A673 (cell line): ENCODE results near the gene ACTL7A. TPM values are rescaled to one million over a fixed set of nuclear protein-coding genes. Genes with fewer than 3 reads are reported as not detected.

Experiments used
- BruUV-seq: library from RNA; stranded (reverse); fragments of 400-500 nt; replicated peaks from 2 replicates; lab custom pipeline; 2021; lab: Mats Ljungman, UMichigan
- CTCF ChIA-PET: fragments of 300-600 bp; sonication (Branson Sonifier 250); formaldehyde crosslinking; loops from one replicate; lab custom pipeline; 2022; ENCODE audit warnings: antibody characterized with exemption; lab: Charles Lee
- POLR2A ChIA-PET: fragments of 300-600 bp; sonication (Branson Sonifier 250); formaldehyde crosslinking; loops from one replicate; lab custom pipeline; 2022; ENCODE audit warnings: antibody characterized with exemption; ENCODE audit not compliant: low non-redundant PET; lab: Charles Lee
- DNase-seq: peaks from one replicate; pipeline ENCODE4 v3.0.0-alpha.2; 2015; ENCODE audit warnings: low spot score
- H3K27ac ChIP-seq: fragments of 200-600 bp; sonication (generic); 2 replicates; pipeline ENCODE4 v1.5.1; 2016; ENCODE audit warnings: mixed run types, low read depth, mild to moderate bottlenecking, mixed read lengths, antibody characterized with exemption, low read length; ENCODE audit not compliant: poor library complexity, severe bottlenecking
- H3K27me3 ChIP-seq: fragments of 200-600 bp; sonication (generic); replicated peaks from 2 replicates; pipeline ENCODE4 v1.6.1; 2017; ENCODE audit warnings: mixed run types, low read depth, mild to moderate bottlenecking, mixed read lengths, antibody characterized with exemption, low read length; ENCODE audit not compliant: insufficient read depth, poor library complexity
- H3K36me3 ChIP-seq: fragments of 200-600 bp; sonication (generic); 2 replicates; pipeline ENCODE4 v1.6.1; 2016; ENCODE audit warnings: mixed run types, mild to moderate bottlenecking, mixed read lengths, antibody characterized with exemption, low read length; ENCODE audit not compliant: insufficient read depth, poor library complexity, severe bottlenecking
- H3K4me1 ChIP-seq: fragments of 200-600 bp; sonication (generic); 2 replicates; pipeline ENCODE4 v1.6.1; 2017; ENCODE audit warnings: mixed run types, mild to moderate bottlenecking, mixed read lengths, antibody characterized with exemption, low read length; ENCODE audit not compliant: insufficient read depth, poor library complexity, severe bottlenecking
- H3K4me3 ChIP-seq: fragments of 200-600 bp; sonication (generic); 2 replicates; pipeline ENCODE4 v1.5.1; 2016; ENCODE audit warnings: low read depth, mixed run types, mild to moderate bottlenecking, mixed read lengths, low read length; ENCODE audit not compliant: poor library complexity, severe bottlenecking
- H3K9me3 ChIP-seq: fragments of 200-600 bp; sonication (generic); 2 replicates; pipeline ENCODE4 v1.6.1; 2016; ENCODE audit warnings: mixed run types, low read depth, mild to moderate bottlenecking, mixed read lengths, antibody characterized with exemption, low read length; ENCODE audit not compliant: poor library complexity, severe bottlenecking
- CTCF ChIP-seq: fragments of 300-800, 200-600 bp; sonication (generic); conservative IDR thresholded peaks from 2 replicates; pipeline ENCODE4 v1.5.1; 2017; ENCODE audit warnings: low read depth, mild to moderate bottlenecking, antibody characterized with exemption, low read length, moderate library complexity, mixed read lengths
- EZH2 ChIP-seq: fragments of 200-600 bp; sonication (generic); IDR thresholded peaks from 2 replicates; pipeline ENCODE4 v1.6.1; 2017; ENCODE audit warnings: borderline replicate concordance, low read depth, mild to moderate bottlenecking, mixed read lengths, antibody characterized with exemption, low read length; ENCODE audit not compliant: poor library complexity, severe bottlenecking
- intact Hi-C: fragments of 100-400 bp; cut with micrococcal nuclease; formaldehyde crosslinking; loops from one replicate; pipeline ENCODE4 v1.10.0; 2022; ENCODE audit not compliant: unreplicated experiment
- total RNA-seq: library from RNA; stranded (reverse); gene quantifications from 2 replicates; pipeline ENCODE4 v1.2.3, GENCODE V29; 2021

The ACTL7A gene
- total RNA-seq, 1 experiment from 2014 or later = not detected

- TF ChIP-seq CTCF = no peak
- no peak for TF ChIP-seq EZH2
- Histone ChIP-seq H3K9me3 (no peaks in the 10 kb centered on the region), H3K27ac (no peak overlapping the region), H3K27me3 (no peaks in the 10 kb centered on the region), H3K36me3 (peaks cover 62% of the 10 kb centered on the region), H3K4me3 (no peak overlapping the region), H3K4me1 (no peaks in the 10 kb centered on the region)
- BruUV-seq = no TSS peak
- POLR2A ChIA-PET = interaction anchor here (0.7 kb wide), 1 partner anchor 20 kb away, joined by 6 read pairs; no protein-coding TSS in a partner anchor
- intact Hi-C loops = no loop called here
- CTCF ChIA-PET = no interaction called here
- no peak for DNase-seq
Measured at GRCh38 chr9:108900176-108900575, 38.1 kb downstream of the ACTL7A start.

- CTCF ChIA-PET = no interaction called here
- H3K36me3 ChIP-seq = peaks cover 45% of the 10 kb centered on the region
Measured at GRCh38 chr9:108903420-108904103, 41.5 kb downstream of the ACTL7A start.

GRCh38 chr9:108904161-108904560 is 42.1 kb downstream of the ACTL7A start:
- Histone ChIP-seq H3K27me3 (no peaks in the 10 kb centered on the region), H3K4me1 (no peaks in the 10 kb centered on the region), H3K27ac (no peak overlapping the region), H3K4me3 (no peak overlapping the region), H3K9me3 (no peaks in the 10 kb centered on the region), H3K36me3 (peaks cover 49% of the 10 kb centered on the region)
- DNase-seq = no peak
- no TSS peak for BruUV-seq
- no peak for TF ChIP-seq EZH2
- no peak for TF ChIP-seq CTCF
- intact Hi-C loops = no loop called here
- ChIA-PET CTCF (no interaction called here), POLR2A (no interaction called here)

More at GRCh38 chr9:108903420-108904103, 41.5 kb downstream of the ACTL7A start:
- Histone ChIP-seq H3K4me3 (no peak overlapping the region), H3K27ac (no peak overlapping the region), H3K9me3 (no peaks in the 10 kb centered on the region), H3K4me1 (no peaks in the 10 kb centered on the region), H3K27me3 (no peaks in the 10 kb centered on the region)
- intact Hi-C loops = no loop called here
- TF ChIP-seq EZH2 = no peak
- no peak for TF ChIP-seq CTCF
- BruUV-seq = no TSS peak
- no peak for DNase-seq
- POLR2A ChIA-PET = no interaction called here
